CD4-positive, alpha-beta T cell treated with Interleukin-2 at 100 ng/mL for 4 hours (primary cell): Measurements from ENCODE around the gene KRT85.

ENCODE experiments used
- DNase-seq: peaks from one replicate; pipeline ENCODE4 v3.0.0-alpha.2; 2020; ENCODE audit warnings: low spot score

The KRT85 gene

DNA sequence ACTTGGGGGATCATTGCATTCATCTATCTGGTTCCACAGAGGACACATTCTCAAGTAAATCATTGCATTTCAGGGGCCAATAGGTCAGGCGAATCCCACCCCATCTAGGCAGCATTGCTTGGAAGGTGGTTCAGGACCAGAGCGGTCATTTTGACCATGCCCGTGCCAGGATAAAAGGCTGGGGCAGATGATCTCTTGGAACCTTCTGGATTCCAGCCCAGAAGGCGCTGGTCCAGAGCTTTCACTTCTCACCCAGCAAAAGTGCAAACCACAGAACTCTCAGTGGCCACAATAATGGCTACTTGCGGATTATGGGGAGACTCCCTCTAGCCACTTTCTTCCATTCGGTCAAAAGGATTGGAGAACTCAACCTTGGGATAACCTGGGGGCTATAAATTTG, 595 bp upstream of the KRT85 start:
- no peak for DNase-seq

DNA sequence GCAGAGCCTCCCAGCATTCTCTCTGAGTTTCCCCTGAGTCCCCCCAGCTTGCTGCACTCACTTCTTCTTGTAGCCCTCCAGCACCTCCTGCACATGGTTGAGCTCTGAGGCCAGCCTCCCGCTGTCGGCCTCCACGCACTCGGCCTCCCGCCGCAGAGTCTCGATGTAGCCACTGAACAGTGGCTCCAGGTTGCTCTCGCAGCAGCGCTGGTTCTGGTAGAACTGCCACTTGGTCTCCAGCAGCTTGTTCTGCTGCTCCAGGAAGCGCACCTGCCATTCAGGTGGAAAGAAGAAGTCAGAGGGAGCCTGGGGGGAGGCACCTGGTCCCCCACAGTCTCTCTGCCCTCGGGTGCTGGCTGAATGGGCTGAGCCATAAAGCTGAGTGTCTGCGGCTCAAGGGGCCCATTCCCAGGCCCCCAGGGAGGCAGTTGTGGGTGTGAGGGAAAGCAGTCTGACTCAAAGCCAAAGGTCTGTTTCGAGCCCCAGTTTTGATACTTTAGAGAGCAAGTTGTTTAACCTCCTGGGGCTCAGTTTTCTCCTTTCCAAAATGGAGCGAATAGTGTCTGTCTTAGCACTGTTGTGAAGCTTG, 2.3 kb downstream of the KRT85 start:
- no peak for DNase-seq

DNA sequence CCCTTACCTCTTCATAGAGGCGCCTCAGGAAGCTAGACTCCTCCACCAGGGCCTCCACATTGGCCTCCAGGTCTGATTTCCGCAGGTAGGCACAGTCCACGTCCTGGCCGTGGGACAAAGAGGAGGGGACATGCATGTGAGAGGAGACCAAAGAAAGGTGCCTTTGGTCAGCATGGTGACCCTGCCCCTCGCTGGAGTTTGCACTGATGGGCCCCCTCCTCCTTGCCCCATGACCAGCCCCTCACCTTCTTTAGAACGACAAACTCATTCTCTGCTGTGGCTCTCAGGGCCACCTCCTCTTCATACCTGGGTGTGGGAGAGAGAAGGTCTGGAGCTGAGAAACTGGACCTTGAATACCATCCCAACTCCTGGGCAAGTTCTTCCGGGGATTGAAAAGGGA, 3.2 kb downstream of the KRT85 start:
- DNase-seq, result no peak

- DNase-seq, result no peak
These were observed 4.1 kb downstream of the KRT85 start for GRCh38 chr12:52363111-52363679.

DNA sequence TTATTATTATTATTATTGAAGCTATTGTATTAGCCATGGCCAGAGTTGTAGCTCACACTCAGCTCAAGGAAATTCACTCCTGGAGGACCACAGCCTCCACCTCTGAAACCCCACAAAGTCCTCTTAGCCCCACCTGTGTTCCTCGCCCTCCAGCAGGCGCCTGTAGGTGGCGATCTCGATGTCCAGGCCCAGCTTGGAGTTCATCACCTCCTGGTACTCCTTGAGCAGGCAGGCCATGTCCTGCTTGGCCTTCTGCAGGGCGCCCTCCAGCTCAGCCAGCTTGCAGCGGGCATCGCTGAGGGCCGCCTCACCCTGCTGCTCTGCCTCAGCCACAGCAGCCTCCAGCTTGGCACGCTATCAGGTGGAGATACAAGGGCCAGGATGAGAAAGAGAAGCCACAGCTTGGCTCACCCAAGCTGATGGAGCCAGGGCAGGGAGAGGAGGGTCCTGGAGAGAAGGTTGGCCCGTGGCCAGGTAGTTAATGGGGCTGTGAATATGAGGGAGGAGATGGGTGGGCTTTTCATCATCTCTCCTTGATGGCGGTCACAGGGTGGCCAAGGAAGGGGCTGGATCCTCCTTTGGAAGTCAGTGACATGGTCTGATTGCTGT, 5.1 kb downstream of the KRT85 start:
- no peak for DNase-seq

DNA sequence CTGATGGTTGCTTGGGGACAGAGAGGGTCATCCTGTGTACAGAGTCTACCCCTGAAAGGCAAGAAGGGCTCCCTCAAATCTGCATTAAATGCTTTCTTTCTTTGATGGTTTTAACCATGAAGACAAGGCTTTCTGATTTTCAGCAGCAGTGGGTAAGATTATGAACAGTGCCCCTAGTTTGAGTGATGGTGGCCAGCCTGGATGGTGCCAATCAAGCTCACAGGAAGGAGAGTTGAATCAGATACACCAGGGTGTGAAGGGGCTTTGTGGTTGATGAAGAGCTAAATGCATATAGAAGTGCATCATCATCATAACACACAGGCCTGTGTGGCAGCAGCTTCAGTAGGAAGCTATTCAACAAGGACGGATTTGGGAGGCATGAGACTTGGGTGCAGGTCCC, 5.7 kb downstream of the KRT85 start:
- no peak for DNase-seq

- DNase-seq, result no peak
These were observed 6.5 kb downstream of the KRT85 start for GRCh38 chr12:52360663-52361271.

DNA sequence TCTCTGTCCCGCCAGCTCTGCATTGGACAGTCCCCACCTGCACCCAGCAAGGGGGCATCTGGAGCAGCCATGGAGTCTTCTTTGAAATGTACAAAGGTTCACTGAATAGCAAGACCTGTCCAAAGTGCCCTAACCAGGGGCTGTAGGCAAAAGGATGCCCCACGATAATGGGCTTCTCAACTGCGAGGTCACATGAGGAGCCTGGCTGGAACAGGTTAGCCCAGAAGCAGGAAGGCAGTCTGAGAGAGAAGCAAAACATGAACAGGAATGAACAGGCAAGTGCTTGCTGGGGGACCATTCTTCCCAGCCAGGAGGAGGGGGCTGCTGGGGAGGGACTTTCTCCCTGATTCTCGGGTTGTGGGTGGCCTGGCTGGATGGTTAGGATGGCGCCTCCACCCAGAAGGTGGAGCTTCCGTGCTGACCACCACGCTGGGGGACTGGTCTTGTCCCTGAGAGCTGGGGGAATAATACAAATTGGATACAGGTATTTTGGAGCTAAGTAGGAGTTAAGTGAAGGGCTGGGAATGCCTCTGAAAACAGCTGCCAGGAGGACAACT, 7.1 kb downstream of the KRT85 start:
- DNase-seq, result no peak

GRCh38 chr12:52359621-52360061, 7.6 kb downstream of the KRT85 start:
- DNase-seq, result no peak

GRCh38 chr12:52358575-52359350, 8.5 kb downstream of the KRT85 start:
- DNase-seq, result peak; percentile 24

DNA sequence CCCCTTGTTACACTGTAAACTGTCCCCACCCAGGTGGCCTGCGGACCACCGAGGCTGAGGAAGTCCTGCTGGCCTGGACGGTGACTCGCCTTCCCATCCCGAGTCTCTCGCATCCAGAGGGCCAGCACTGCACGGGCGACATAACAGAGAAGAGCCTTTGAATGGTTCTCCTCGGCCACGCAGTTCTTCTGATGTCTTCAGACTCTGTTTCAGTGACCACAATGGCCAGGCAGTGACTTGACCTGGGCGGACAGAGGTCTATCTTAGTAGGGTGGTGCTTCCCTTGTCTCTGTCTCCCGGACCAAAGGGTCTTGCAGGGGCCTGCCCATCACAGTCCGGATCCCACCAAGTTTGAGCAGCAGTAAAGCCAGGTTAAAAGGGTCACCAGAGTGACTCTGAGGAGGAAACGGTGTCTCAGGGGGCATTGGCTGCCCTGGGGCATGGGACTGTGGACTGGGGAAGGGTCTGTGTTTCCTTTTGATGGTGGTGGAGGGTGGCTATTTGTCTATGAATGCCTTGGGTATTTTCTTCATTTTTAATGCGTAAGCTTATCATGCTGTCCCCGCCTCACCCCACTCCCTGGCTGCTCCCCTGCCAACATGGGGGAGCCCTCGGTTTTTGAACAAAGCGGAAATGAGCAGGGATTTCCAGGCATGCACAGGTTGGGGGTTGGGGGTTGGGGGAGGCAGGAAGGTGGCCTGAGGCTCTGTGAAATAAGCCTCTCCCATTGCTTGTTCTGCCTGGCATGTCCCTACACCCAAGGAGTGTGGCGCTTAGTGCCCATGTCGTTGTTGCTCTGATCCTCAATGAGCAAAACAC, 10.3 kb downstream of the KRT85 start:
- no peak for DNase-seq

GRCh38 chr12:52356031-52356761, 11.1 kb downstream of the KRT85 start:
- DNase-seq, result no peak

DNA sequence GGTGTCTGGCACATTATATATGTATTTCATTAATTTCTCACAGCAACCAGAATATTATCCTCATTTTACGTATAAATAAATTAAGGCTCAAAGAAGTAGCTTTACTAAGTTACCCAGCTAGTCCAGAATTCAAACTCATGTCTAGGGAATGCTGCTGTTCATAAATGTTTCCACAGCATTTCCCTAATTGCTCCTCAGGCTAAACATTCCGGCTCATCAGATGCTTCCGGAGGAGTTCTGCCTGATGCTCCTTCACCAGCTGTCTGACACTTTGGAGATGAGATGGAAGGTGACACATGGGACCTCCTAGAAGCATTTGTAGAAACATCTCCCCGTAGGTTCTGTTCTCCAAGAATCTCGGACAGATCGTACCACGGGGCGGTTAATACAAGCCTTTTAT, 12.1 kb downstream of the KRT85 start:
- no peak for DNase-seq

- no peak for DNase-seq
These were observed 13.1 kb downstream of the KRT85 start for GRCh38 chr12:52354200-52354599.

- DNase-seq, result no peak
These were observed 13.5 kb downstream of the KRT85 start for GRCh38 chr12:52353766-52354165.

DNA sequence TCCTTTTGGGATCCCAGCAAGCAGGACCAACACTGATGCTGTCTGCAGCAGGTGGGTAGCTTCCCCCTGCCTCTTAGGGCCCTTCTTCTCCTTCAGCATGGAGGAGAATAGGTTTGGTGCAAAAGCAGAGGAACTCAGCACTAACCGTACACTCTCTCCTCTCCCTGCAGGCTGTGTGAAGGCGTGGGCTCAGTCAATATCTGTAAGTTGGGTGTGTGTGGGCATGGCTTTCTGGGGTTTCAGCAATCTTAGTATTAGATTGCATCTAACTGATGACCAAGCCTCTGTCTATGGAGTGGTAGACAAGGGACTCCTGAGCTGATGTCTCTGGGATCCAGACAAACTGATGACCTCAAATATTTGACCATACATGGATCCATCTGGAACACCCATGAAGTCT, 14.3 kb downstream of the KRT85 start:
- no peak for DNase-seq

DNA sequence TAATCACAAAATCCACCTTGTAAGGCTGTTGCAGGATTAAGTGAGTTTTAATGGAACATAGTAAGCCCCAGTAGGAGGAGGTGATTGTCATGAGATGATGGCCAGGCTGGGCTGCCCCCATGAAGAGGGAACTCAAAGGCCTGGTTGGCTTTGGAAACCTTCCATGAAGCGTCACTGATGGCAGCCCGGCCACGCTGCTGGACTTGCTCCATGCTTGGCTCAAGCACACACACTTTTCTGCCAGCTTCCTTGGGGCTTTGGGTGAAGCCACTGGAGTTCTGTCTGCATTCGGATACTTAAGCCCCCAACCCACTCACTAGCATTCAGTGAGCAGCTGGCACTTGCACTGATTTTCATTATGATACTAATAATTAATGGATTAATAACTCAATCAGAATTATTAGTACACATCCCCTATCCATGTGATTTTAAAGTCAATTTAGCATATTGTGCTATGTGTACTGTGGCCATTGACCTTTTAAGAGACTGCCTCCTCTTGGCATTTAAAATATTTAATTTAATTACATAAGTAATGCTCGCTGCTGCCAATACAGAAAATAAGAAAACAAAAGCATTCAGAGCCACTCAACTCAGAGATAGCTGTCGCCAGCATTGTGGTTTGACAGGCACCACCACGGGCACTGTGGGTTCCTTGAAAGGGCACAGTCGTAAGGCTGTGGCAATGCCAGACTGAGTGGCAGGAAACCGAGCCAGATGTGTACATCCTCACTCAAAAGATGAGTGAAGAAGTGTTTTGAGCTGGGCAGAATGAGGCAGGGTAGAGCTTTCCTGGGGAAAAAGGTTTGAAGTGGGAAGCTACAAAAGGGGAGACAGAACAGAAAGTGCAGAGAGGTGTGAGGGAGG, 15.9 kb downstream of the KRT85 start:
- DNase-seq, result peak; percentile 64

DNA sequence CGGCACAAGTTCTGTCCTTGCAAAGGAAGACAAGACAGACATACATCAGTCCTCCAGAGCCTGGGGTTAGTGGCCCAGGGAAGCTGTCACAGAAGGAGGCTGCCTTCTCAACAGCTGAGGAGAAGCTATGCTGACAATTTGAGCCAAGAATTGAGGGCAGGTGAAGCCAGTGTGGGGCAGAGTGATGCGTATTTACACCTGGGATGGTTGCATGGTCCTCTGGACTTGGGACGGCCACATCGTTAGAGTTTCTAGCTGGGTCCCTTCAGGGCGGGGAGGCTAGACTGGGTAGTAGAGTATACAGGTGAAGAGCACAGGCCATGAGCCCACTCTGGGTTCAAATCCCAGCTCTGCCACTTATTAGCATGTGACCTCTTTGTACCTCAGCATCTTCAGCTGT, 16.5 kb downstream of the KRT85 start:
- DNase-seq, result no peak

- no peak for DNase-seq
These were observed 17.2 kb downstream of the KRT85 start for GRCh38 chr12:52350021-52350620.
